ENCODE results near the gene REEP5. TPM values are rescaled to one million over a fixed set of nuclear protein-coding genes. Genes with fewer than 3 reads are reported as not detected.

The REEP5 gene
- total and polyA plus RNA-seq, 2 of the 8 experiments (the other 6 are each of a cell fraction or from before 2014, with no cell fraction given) = 58.3 to 94.3 TPM

- TF ChIP-seq CHD7 (IDR thresholded peaks at IDR 0.05; ENCODE audit: insufficient replicate concordance, low read length) (no peak), CBX8 (IDR thresholded peaks at IDR 0.05; ENCODE audit: borderline replicate concordance, low read depth, low read length) (no peak), FOSL1 (IDR thresholded peaks at IDR 0.05; ENCODE audit: insufficient read depth, low read depth, low read length) (no peak), EZH2 (IDR thresholded peaks at IDR 0.05; ENCODE audit: low read depth, low read length, severe bottlenecking) (no peak), ATF3 (IDR thresholded peaks at IDR 0.05; ENCODE audit: insufficient read depth, low read depth, low read length) (no peak), CHD2 (IDR thresholded peaks at IDR 0.05; ENCODE audit: low read length) (no peak), ASH2L (IDR thresholded peaks at IDR 0.05; ENCODE audit: low read length) (no peak), SP2 (IDR thresholded peaks at IDR 0.05; ENCODE audit: low read length) (no peak), BACH1 (IDR thresholded peaks at IDR 0.05; ENCODE audit: low read length) (no peak), HDAC6 (IDR thresholded peaks at IDR 0.05; ENCODE audit: low read depth, low read length) (no peak), RFX5 (IDR thresholded peaks at IDR 0.05; ENCODE audit: borderline replicate concordance, low read depth, low read length) (no peak), TAF1 (IDR thresholded peaks at IDR 0.05; ENCODE audit: low read depth, low read length) (no peak)
Observed at GRCh38 chr5:112849912-112850311, 72.1 kb downstream of the REEP5 start (continued).
